ENCODE results near the gene ASB10.
A peak's percentile ranks its signal among the peaks of the same experiment; 100 is the strongest.

The ASB10 gene

DNA sequence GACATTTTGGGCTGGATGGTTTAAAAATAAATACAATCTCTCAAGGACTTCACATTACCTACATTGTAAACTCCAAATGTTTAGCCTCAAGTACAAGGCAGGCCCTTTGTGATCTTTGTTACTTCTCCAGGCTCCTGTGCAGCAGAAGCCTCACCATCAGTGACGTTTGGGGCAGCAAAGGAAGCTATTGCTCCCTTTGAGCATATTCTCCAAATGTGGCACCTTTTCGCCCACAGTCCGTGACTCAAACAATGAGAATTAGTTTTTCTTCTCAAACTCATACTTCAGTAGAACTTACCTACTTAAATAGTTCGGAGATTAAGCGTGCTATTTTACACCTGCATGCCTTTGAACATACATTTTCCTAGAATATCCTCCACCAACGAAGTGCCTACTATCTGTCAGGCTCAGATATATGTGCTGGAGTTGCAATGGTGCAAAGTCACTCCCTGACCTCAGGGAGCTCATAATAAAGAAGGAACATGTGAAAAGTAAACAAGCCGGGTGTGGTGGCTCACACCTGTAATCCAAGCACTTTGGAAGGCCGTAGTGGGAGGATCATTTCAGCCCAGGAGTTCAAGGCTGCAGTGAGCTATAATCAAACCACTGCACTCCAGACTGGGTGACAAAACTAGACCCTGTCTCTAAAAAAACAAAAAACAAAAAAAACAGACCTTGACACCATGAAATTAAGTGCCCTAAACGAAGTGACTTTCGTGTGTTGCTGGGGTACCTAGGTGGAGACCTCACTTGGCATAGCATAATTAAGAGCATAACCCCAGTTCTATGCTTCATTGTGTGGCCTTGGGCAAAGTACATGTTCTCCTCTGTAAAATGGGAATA, 41.2 kb upstream of the ASB10 start:
- Histone ChIP-seq H3K9ac (ENCODE audit: low read depth in 1 of 2, low read length in 2 of 2) (peak overlapping the region; percentile 61 to 66), H3K4me3 (ENCODE audit: low read depth in 1 of 2, low read length in 2 of 2) (peak overlapping the region; percentile 95 to 96), H3K27me3 (ENCODE audit: control insufficient read depth in 1 of 2, insufficient read depth in 2 of 2, low read length in 2 of 2) (no peaks in the 10 kb centered on the region), H3K27ac (ENCODE audit: low read depth, low read length) (no peak overlapping the region), H3K4me1 (ENCODE audit: control insufficient read depth in 1 of 2, insufficient read depth in 2 of 2, low read length in 2 of 2) (peaks cover 34% of the 10 kb centered on the region in 2 donors), H3K9me3 (ENCODE audit: control insufficient read depth in 1 of 2, low read length in 2 of 2) (no peaks in the 10 kb centered on the region), H3K36me3 (ENCODE audit: control insufficient read depth in 1 of 2, insufficient read depth in 2 of 2, low read length in 2 of 2) (peaks cover 13 to 20% of the 10 kb centered on the region in 2 donors)

DNA sequence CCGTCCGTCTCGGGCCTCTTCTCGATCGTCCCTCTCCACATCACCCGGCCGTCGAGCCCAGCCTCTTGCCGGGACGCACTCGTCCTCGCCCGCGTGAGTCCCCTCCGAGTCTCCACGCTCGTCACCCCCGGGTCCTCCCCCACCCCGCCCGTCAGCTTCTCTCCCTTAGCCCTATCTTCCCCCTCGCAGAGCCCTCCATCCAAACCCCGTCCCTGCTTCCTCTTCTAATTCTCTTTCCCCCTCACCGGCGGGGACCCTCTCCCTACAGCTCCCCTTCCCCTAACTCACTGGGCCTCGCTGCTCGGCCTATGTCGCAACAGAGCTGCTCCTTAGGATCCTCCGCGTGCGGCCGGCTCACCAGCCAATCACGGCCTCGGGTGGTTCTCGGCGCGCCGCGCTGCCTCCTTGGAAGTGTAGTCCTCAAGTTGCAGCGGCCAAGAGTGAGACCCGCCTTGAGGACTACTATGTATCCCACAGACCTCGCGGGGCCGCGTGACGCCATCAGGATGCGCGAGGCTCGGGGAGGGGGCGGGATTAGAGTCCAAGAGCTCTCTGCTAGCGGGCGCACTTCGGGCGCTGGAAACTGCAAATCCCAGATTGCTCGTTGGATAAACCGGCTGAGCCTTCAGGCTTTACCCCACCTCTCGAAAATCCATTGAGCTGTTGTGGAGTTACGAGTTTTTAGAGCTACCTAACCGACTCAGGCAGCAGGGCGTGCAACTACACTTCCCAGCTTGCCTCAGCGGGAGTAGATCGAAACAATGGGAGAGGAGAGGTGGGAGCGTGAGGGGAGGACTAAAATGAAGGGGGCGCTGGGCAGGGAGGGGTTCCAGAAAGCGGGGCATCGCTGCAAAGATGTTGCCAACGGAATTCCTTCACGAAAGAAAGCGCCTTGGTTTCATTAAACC, 40.1 kb upstream of the ASB10 start, which contains the start of gene ABCF2:
ABCF2 (minus strand) TSS at position 331 of the 908 bp plus-strand sequence. CDS start 747 bp downstream, outside the sequence.
- H3K27ac ChIP-seq (ENCODE audit: low read depth, low read length): peak within 1 kb of the TSS; percentile 61
- no peaks in the 10 kb centered on the region for H3K9me3 ChIP-seq (ENCODE audit: control insufficient read depth in 1 of 2, low read length in 2 of 2)
- peaks cover 23 to 31% of the 10 kb centered on the region in 2 donors for H3K36me3 ChIP-seq (ENCODE audit: control insufficient read depth in 1 of 2, insufficient read depth in 2 of 2, low read length in 2 of 2)
- H3K4me3 ChIP-seq (ENCODE audit: low read depth in 1 of 2, low read length in 2 of 2): peak within 1 kb of the TSS; percentile 95 to 96
- H3K4me1 ChIP-seq (ENCODE audit: control insufficient read depth in 1 of 2, insufficient read depth in 2 of 2, low read length in 2 of 2): peaks cover 31 to 32% of the 10 kb centered on the region in 2 donors
- H3K9ac ChIP-seq (ENCODE audit: low read depth in 1 of 2, low read length in 2 of 2): peak within 1 kb of the TSS; percentile 61 to 76
- H3K27me3 ChIP-seq (ENCODE audit: control insufficient read depth in 1 of 2, insufficient read depth in 2 of 2, low read length in 2 of 2): no peaks in the 10 kb centered on the region

DNA sequence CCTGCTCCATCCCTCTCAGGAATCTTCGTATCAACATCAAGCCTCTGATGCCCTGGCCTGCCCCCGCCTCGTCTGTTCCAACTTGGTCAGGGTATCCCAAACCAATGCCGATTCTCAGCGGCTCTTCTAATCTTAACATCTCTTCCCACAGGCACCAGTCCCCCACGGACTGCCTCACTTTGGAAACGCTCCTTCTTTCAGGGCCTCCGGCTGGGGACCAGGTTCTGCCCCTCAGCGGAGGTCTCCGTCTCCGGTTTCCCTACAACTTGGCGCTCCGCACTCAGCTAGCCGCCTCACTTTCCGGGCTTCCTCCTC, 39.5 kb upstream of the ASB10 start:
- peak overlapping the region; percentile 61 to 76 for H3K9ac ChIP-seq (ENCODE audit: low read depth in 1 of 2, low read length in 2 of 2)
- no peak overlapping the region for H3K27ac ChIP-seq (ENCODE audit: low read depth, low read length)
- H3K27me3 ChIP-seq (ENCODE audit: control insufficient read depth in 1 of 2, insufficient read depth in 2 of 2, low read length in 2 of 2): no peaks in the 10 kb centered on the region
- H3K36me3 ChIP-seq (ENCODE audit: control insufficient read depth in 1 of 2, insufficient read depth in 2 of 2, low read length in 2 of 2): peaks cover 27 to 35% of the 10 kb centered on the region in 2 donors
- H3K9me3 ChIP-seq (ENCODE audit: control insufficient read depth in 1 of 2, low read length in 2 of 2): no peaks in the 10 kb centered on the region
- H3K4me1 ChIP-seq (ENCODE audit: control insufficient read depth in 1 of 2, insufficient read depth in 2 of 2, low read length in 2 of 2): peaks cover 25 to 27% of the 10 kb centered on the region in 2 donors
- H3K4me3 ChIP-seq (ENCODE audit: low read depth in 1 of 2, low read length in 2 of 2): peak overlapping the region; percentile 95 to 96

DNA sequence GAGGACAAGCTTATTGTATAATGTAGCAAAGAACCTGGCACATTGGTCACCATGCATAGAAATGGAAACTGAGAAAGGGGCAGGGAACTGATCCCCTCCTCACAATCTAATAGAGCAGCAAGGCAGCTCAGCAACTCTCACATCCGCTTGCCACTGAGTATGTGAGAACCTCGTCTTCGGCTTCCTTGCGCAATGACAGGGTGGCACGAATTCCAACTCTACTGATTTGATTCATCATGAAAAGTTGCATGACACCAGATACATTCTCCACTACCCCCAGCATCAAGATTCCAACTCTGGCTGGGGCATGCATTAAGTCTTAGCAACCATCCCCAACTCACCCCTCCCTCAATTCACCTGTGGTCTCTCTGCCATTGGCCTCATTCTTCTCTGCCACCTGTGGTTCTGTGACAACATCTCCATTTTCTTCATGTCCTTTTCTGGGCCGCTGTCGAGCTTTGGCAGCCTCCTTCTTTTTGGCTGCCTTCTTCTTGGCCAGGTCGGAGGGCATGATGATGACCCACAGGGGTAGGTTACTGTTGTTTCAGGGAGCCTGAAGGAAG, 39.0 kb upstream of the ASB10 start:
- Histone ChIP-seq H3K36me3 (ENCODE audit: control insufficient read depth in 1 of 2, insufficient read depth in 2 of 2, low read length in 2 of 2) (peaks cover 29 to 38% of the 10 kb centered on the region in 2 donors), H3K27me3 (ENCODE audit: control insufficient read depth in 1 of 2, insufficient read depth in 2 of 2, low read length in 2 of 2) (no peaks in the 10 kb centered on the region), H3K27ac (ENCODE audit: low read depth, low read length) (no peak overlapping the region), H3K9ac (ENCODE audit: low read depth in 1 of 2, low read length in 2 of 2) (peak overlapping the region; percentile 61 to 76), H3K4me1 (ENCODE audit: control insufficient read depth in 1 of 2, insufficient read depth in 2 of 2, low read length in 2 of 2) (peaks cover 24% of the 10 kb centered on the region in 2 donors), H3K4me3 (ENCODE audit: low read depth in 1 of 2, low read length in 2 of 2) (peak overlapping the region; percentile 95 to 96), H3K9me3 (ENCODE audit: control insufficient read depth in 1 of 2, low read length in 2 of 2) (no peaks in the 10 kb centered on the region)

DNA sequence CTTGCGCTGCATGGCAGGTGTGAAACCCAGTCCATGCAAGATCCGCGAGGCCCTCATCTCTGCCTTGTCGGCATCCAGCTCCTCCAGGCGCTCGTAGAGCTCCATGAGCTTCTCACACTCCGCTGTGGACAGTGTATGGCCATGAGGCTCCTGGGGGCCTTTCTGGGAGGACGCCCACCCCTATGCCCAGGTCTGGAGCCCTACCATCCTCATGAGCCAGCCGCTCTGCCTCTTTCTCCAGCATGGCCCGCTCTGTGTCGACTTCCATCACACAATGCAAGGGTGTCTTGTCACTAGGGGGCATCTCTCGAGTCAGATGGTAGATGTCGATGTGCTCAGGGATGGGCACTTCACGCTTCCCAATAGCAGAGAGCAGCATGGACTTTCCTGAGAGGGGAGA, 36.7 kb upstream of the ASB10 start:
- H3K9ac ChIP-seq (ENCODE audit: low read depth in 1 of 2, low read length in 2 of 2): no peak overlapping the region
- H3K4me3 ChIP-seq (ENCODE audit: low read depth in 1 of 2, low read length in 2 of 2): no peak overlapping the region
- no peak overlapping the region for H3K27ac ChIP-seq (ENCODE audit: low read depth, low read length)
- H3K4me1 ChIP-seq (ENCODE audit: control insufficient read depth in 1 of 2, insufficient read depth in 2 of 2, low read length in 2 of 2): peaks cover 24% of the 10 kb centered on the region in 2 donors
- no peaks in the 10 kb centered on the region for H3K27me3 ChIP-seq (ENCODE audit: control insufficient read depth in 1 of 2, insufficient read depth in 2 of 2, low read length in 2 of 2)
- H3K9me3 ChIP-seq (ENCODE audit: control insufficient read depth in 1 of 2, low read length in 2 of 2): no peaks in the 10 kb centered on the region
- H3K36me3 ChIP-seq (ENCODE audit: control insufficient read depth in 1 of 2, insufficient read depth in 2 of 2, low read length in 2 of 2): peaks cover 36 to 52% of the 10 kb centered on the region in 2 donors

DNA sequence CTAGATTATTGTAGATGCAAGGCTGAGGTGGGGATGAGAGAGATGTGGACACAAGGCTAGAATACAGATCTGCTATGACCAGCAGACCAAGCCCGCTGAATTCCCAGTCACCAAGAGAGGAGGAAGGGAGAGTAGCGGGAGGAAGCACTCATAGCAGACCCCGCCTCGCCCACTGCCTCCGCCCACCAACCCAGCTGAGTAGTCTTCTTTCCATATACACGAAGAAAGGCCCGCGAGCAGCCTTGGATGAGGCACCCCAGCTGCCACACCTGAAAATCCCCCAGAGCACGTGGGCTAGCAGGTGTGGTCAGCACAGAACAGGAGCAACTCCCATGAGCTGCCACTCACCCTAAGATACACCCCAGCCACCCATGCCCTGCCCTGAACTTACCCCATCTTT, 31.1 kb upstream of the ASB10 start:
- no peaks in the 10 kb centered on the region for H3K4me1 ChIP-seq (ENCODE audit: control insufficient read depth in 1 of 2, insufficient read depth in 2 of 2, low read length in 2 of 2)
- no peak overlapping the region for H3K9ac ChIP-seq (ENCODE audit: low read depth in 1 of 2, low read length in 2 of 2)
- H3K27ac ChIP-seq (ENCODE audit: low read depth, low read length): no peak overlapping the region
- H3K27me3 ChIP-seq (ENCODE audit: control insufficient read depth in 1 of 2, insufficient read depth in 2 of 2, low read length in 2 of 2): no peaks in the 10 kb centered on the region
- H3K36me3 ChIP-seq (ENCODE audit: control insufficient read depth in 1 of 2, insufficient read depth in 2 of 2, low read length in 2 of 2): peaks cover 48 to 79% of the 10 kb centered on the region in 2 donors
- H3K9me3 ChIP-seq (ENCODE audit: control insufficient read depth in 1 of 2, low read length in 2 of 2): no peaks in the 10 kb centered on the region
- H3K4me3 ChIP-seq (ENCODE audit: low read depth in 1 of 2, low read length in 2 of 2): no peak overlapping the region

DNA sequence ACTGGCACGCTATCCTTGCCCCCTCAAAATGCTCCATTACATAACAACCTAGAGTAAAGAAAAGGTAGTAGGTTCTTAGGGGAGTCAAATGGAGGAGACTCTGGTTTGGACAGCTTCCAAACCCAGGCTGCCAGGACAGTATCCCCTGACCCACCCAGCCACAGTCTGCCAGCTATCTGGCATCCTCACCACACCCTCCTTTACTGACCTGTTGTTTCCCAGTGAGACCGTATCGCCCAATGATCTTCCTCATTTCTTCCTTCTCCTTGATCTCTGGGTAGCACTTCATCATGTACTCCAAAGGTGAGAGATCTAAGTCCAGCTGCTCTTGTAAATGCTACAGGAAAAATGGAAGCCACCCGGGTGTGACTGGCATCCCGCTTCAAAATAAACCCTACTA, 28.3 kb upstream of the ASB10 start:
- Histone ChIP-seq H3K27me3 (ENCODE audit: control insufficient read depth in 1 of 2, insufficient read depth in 2 of 2, low read length in 2 of 2) (no peaks in the 10 kb centered on the region), H3K9ac (ENCODE audit: low read depth in 1 of 2, low read length in 2 of 2) (no peak overlapping the region), H3K4me1 (ENCODE audit: control insufficient read depth in 1 of 2, insufficient read depth in 2 of 2, low read length in 2 of 2) (no peaks in the 10 kb centered on the region), H3K36me3 (ENCODE audit: control insufficient read depth in 1 of 2, insufficient read depth in 2 of 2, low read length in 2 of 2) (peaks cover 33 to 60% of the 10 kb centered on the region in 2 donors), H3K9me3 (ENCODE audit: control insufficient read depth in 1 of 2, low read length in 2 of 2) (no peaks in the 10 kb centered on the region), H3K4me3 (ENCODE audit: low read depth in 1 of 2, low read length in 2 of 2) (no peak overlapping the region), H3K27ac (ENCODE audit: low read depth, low read length) (no peak overlapping the region)

DNA sequence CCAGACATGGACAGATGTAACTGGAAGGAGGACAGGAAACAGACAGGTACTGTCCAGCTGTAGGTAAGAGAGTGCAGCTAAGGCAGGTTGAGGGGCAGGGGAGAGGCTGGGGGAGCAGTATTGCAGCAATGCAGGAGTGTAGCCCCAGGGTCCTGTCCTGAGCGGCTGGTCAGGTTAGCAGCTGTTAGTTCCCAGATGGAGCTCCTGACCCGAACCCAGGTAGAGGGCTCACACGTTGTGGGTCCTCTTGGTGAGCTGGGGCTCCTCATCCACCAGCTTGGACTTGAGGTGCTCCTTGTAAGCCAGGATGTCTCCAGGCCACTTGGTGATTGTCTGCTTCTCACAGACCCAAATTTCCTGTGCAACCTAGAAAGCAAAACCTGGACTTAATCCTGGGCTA, 26.8 kb upstream of the ASB10 start:
- Histone ChIP-seq H3K27ac (ENCODE audit: low read depth, low read length) (no peak overlapping the region), H3K4me3 (ENCODE audit: low read depth in 1 of 2, low read length in 2 of 2) (no peak overlapping the region), H3K4me1 (ENCODE audit: control insufficient read depth in 1 of 2, insufficient read depth in 2 of 2, low read length in 2 of 2) (no peaks in the 10 kb centered on the region), H3K9ac (ENCODE audit: low read depth in 1 of 2, low read length in 2 of 2) (no peak overlapping the region), H3K36me3 (ENCODE audit: control insufficient read depth in 1 of 2, insufficient read depth in 2 of 2, low read length in 2 of 2) (peaks cover 26 to 53% of the 10 kb centered on the region in 2 donors), H3K27me3 (ENCODE audit: control insufficient read depth in 1 of 2, insufficient read depth in 2 of 2, low read length in 2 of 2) (no peaks in the 10 kb centered on the region), H3K9me3 (ENCODE audit: control insufficient read depth in 1 of 2, low read length in 2 of 2) (no peaks in the 10 kb centered on the region)

DNA sequence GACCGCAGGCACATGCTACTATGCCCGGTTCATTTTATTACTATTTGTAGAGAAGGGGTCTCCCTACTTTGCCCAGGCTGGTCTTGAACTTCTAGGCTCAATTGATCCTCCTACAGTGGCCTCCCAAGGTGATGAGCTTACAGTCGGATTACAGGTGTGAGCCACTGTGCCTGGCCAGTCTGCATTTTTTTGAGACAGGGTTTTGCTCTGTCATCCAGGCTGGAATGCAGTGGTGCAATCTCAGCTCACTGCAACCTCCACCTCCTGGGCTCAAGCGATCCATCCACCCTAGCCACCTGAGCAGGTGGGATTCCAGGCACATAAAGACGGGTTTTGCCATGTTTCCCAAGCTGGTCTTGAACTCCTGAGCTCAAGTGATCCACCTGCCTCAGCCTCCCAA, 25.6 kb upstream of the ASB10 start:
- Histone ChIP-seq H3K9ac (ENCODE audit: low read depth in 1 of 2, low read length in 2 of 2) (no peak overlapping the region), H3K4me3 (ENCODE audit: low read depth in 1 of 2, low read length in 2 of 2) (no peak overlapping the region), H3K27me3 (ENCODE audit: control insufficient read depth in 1 of 2, insufficient read depth in 2 of 2, low read length in 2 of 2) (no peaks in the 10 kb centered on the region), H3K27ac (ENCODE audit: low read depth, low read length) (no peak overlapping the region), H3K9me3 (ENCODE audit: control insufficient read depth in 1 of 2, low read length in 2 of 2) (no peaks in the 10 kb centered on the region), H3K4me1 (ENCODE audit: control insufficient read depth in 1 of 2, insufficient read depth in 2 of 2, low read length in 2 of 2) (no peaks in the 10 kb centered on the region), H3K36me3 (ENCODE audit: control insufficient read depth in 1 of 2, insufficient read depth in 2 of 2, low read length in 2 of 2) (peaks cover 19 to 41% of the 10 kb centered on the region in 2 donors)
